ENCODE measurements around the gene ELF1.
"Not testable (repeated sequence)": the region's sequence is repeated elsewhere in the genome, so short reads cannot be mapped to it uniquely, and the experiment has no call there.

Gene ELF1

GRCh38 chr13:40929883-40930282, 89.2 kb downstream of the ELF1 start:
- DNase-seq, result not testable (repeated sequence)

GRCh38 chr13:40928980-40929379, 90.1 kb downstream of the ELF1 start:
- no peak for DNase-seq

GRCh38 chr13:40927929-40928328, 91.2 kb downstream of the ELF1 start:
- no peak for DNase-seq

DNA sequence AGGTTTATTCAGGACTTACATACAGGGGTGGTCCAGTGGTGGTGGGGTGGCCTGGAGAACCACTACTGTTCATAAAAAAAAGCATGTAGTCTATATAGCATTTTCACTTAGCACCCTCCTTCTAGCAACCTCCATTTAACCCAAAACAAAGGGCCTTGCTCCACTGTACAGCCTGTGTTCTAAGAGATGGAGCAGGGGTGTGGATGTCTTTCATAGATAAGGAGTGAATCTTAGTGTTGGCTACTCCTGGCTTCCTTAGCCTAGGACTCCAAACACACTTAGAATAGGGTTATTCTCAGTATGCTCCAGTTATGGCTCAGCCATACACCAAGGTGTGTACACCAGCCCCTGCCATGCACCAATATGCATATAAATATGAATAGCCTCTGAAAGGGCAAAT, 95.2 kb downstream of the ELF1 start:
- DNase-seq, result no peak

GRCh38 chr13:40922437-40923040, 96.6 kb downstream of the ELF1 start:
- DNase-seq, result no peak

GRCh38 chr13:40920826-40921225, 98.3 kb downstream of the ELF1 start:
- DNase-seq, result no peak

GRCh38 chr13:40919901-40920300, 99.2 kb downstream of the ELF1 start:
- DNase-seq, result not testable (repeated sequence)

GRCh38 chr13:40916207-40916998, 102.7 kb downstream of the ELF1 start:
- no peak for DNase-seq

DNA sequence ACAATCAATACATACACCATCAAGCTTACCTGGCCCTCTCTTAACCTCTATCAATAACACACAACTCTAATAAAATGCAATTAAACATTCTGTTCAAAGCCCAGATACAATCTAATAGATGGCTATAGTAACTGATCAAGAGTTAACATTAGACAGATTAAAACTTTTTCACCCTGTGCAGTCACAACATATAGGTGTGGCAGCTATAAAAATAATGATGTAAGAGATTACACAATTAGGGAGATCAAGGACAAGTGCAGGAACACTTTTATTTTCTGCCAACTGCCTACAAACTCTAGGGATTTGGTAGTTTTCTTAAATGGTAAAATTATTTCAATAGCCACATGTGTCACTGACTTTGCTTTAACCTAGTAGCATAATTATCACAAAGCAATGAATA, 104.3 kb downstream of the ELF1 start:
- not testable (repeated sequence) for DNase-seq

DNA sequence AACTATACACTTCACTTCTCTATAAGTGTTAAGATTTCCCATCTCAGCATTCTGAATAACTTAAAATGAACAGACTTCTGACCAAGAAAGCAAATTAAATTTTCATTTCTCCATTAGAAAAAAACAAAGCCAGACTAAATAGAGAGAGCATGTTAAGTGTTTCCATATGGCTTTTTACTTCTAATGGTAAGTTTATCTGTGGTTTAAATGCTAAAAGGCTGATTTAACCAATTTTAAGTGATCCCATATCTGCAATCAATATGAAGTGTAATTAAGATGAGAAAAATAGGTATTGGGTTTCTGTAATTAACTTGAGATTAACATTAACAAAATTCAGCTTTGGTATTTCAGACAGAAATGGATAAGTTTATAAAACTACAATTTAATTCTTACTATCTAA, 107.8 kb downstream of the ELF1 start:
- no peak for DNase-seq

DNA sequence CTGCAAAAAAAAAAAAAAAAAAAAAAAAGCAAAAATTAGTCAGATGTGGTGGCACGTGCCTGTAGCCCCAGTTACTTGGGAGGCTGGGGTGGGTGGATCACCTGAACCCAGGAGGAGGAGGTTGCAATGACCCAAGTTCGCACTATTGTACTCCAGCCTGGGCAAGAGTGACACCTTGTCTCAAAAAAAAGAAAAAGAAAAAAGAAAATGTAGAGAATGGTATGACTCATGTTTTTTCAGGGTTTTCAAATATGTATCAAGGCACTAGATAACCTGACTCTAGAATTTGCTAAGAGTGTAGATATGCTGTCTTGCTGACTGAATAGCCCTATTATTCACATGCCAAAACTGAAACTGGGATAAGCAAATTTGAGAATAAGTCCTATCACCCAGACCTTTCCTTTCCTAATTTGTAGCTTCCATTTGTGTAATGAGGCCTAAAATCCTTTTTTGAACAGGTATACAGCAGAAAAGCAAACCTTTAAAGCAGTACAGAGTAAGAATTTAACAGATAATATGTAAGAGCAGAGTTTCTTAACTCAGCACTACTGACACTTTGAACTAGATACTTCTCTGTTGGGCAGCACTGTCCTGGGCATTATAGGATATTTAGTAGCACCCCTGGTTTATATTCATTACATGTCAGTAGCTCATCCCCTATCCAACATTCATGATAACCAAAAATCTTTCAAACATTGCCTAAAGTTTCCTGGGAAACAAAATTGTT, 108.6 kb downstream of the ELF1 start:
- DNase-seq, result no peak

DNA sequence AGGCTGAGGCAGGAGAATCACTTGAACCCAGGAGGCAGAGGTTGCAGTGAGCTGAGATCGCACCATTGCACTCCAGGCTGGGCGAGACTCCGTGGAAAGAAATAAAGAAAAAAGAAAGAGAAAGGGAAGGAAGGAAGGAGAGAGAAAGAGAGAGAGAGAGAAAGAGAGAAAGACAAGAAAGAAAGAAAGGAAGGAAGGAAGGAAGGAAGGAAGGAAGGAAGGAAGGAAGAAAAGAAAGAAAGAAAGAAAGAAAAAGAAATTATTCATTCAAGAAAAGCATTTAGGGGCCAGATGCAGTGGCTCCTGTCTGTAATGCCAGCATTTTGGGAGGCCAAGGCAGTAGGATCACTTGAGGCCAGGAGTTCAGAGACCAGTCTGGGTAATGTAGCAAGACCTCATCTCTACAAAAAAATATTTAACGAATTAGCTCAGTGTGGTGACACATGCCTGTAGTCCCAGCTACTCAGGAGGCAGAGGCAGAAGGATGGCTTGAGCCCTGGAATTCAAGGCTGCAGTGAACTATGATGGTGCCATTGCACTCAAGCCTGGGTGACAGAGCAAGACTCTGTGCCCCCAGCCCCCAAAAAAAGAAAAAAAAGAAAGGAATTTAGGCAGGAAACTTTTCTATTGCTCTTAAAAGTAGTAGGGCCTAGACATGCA, 109.4 kb downstream of the ELF1 start:
- not testable (repeated sequence) for DNase-seq

- no peak for DNase-seq
Measured at GRCh38 chr13:40908546-40908945, 110.6 kb downstream of the ELF1 start.

DNA sequence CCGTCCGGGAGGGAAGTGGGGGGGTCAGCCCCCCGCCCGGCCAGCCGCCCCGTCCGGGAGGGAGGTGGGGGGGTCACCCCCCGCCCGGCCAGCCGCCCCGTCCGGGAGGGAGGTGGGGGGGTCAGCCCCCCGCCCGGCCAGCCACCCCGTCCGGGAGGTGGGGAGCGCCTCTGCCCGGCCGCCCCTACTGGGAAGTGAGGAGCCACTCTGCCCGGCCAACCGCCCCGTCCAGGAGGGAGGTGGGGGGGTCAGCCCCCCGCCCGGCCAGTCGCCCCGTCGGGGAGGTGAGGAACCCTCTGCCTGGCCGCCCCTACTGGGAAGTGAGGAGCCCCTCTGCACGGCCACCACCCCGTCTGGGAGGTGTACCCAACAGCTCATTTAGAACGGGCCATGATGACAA, 118.1 kb downstream of the ELF1 start:
- DNase-seq, result not testable (repeated sequence)

- DNase-seq, result not testable (repeated sequence)
Measured at GRCh38 chr13:40900568-40900967, 118.5 kb downstream of the ELF1 start.

GRCh38 chr13:40897053-40897452, 122.1 kb downstream of the ELF1 start:
- DNase-seq, result no peak

- peak; percentile 23 for DNase-seq
Measured at GRCh38 chr13:40895227-40896184, 123.6 kb downstream of the ELF1 start.

GRCh38 chr13:40893573-40893972, 125.5 kb downstream of the ELF1 start:
- not testable (repeated sequence) for DNase-seq

DNA sequence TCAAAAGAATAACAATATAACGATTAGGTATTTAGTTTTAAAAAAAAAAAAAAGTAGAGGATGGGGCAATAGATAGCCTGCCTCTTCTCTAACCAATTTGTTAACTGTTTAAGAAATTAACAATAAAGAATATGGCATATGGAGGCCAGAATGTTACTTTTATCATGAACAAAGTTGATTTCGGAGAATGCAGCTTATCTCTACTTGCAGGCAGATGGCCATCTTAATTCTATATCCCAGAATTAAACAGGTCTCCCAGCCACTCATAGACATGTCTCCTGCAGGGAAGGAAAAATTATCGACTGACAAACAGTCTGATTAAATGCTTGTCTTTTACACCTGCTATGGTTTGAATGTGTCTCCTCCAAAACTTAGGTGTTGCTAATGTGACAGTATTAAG, 133.1 kb downstream of the ELF1 start:
- no peak for DNase-seq

DNA sequence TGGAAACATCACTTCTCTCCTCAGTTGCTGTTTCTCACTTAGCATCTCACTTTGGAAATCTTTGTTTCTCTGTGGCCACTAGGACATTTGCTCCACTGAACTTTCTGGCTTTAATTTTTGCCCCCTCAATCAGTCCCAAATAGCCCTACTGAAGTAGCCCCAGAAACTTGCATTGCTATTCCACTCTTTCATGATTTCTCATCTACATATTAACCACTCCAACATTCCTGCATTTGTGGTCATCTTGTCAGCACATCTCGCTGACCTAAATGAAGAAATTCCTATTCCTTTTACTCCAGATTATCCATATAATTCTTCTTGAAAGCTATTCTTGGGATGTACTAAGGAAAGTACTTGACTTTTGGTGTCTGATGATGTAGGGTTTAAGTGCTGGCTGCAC, 134.9 kb downstream of the ELF1 start:
- not testable (repeated sequence) for DNase-seq

All from midbrain (tissue), 1 donor.